ENCODE data around the gene BCAS3.

DNA sequence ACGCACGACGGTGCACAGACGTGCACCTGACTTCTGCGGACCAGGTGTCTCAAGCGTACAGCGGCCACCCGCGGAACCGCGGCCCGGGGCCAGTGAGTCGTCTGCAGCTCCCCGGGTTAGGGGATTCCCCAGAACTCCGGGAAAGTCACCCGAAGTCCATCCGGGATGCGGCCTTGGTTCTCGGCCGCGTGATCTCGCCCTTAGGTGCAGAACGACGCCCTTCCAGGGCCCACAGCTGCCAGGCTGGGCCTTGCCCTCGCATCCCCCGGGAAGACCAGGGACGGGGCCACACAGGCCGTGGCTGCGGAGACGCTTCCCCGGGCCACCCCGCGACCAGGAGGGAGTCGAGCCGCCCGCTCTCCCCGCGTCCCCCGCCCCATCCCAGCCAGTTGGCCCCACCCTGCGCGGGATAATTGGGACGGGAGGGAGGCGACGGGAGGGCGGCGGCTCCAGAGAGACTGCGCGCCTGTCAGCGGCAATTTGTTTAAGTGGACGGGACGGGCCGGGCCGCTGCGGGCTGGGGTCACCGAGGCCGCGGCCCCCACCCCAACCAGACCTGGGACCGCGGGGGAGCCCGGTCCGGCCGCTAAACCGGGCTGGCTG, 718.4 kb downstream of the BCAS3 start:
- TF ChIP-seq, protein P1, sequence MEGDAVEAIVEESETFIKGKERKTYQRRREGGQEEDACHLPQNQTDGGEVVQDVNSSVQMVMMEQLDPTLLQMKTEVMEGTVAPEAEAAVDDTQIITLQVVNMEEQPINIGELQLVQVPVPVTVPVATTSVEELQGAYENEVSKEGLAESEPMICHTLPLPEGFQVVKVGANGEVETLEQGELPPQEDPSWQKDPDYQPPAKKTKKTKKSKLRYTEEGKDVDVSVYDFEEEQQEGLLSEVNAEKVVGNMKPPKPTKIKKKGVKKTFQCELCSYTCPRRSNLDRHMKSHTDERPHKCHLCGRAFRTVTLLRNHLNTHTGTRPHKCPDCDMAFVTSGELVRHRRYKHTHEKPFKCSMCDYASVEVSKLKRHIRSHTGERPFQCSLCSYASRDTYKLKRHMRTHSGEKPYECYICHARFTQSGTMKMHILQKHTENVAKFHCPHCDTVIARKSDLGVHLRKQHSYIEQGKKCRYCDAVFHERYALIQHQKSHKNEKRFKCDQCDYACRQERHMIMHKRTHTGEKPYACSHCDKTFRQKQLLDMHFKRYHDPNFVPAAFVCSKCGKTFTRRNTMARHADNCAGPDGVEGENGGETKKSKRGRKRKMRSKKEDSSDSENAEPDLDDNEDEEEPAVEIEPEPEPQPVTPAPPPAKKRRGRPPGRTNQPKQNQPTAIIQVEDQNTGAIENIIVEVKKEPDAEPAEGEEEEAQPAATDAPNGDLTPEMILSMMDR (IDR thresholded peaks at IDR 0.05): no peak
- no peak for TF ChIP-seq POLR2A (IDR thresholded peaks at IDR 0.05)

Data from lower leg skin (tissue), 3 donors.